C4-2B (cell line): ENCODE data around the gene ARMC3.

ENCODE experiments used
- CTCF ChIP-seq: fragments of 450-650 bp; conservative IDR thresholded peaks from 2 replicates; pipeline ENCODE4 v1.5.1; 2017; ENCODE audit warnings: mild to moderate bottlenecking
- ZFX ChIP-seq: fragments of 450-650 bp; IDR thresholded peaks from 2 replicates; pipeline ENCODE4 v1.6.1; 2017

- TF ChIP-seq CTCF (no peak), ZFX (no peak)
Measured at GRCh38 chr10:22932626-22933370, 4.9 kb downstream of the ARMC3 start.
